ENCODE data around the gene PIK3R3.
A peak's percentile ranks its signal among the peaks of the same experiment; 100 is the strongest.
"Not testable (repeated sequence)": the region's sequence is repeated elsewhere in the genome, so short reads cannot be mapped to it uniquely, and the experiment has no call there.

PIK3R3 gene

GRCh38 chr1:46070164-46070814 is 62.1 kb downstream of the PIK3R3 start:
- DNase-seq (ENCODE audit: low read depth in 2 of 3, low spot score in 2 of 3): no peak

DNA sequence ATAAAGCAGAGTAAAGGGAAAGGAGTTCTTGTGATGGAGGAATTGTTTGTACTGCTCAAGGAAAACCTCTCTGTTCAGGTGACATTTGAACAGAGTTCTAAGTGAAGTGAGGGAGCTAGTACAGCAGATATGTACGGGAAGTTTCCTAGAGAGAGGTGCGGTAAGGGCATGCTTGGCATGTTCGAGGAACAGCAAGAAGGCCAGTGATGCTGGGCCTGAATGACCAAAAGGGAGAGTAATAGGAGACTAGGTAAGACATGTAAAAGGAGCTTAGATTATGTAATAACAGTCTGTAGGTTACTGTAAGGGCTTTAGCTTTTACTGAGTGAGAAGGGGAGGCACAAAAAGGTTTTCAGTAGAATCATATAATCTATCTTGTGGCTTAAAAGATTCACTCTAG is 63.9 kb downstream of the PIK3R3 start:
- no peak for DNase-seq (ENCODE audit: low read depth in 2 of 3, low spot score in 2 of 3)

DNA sequence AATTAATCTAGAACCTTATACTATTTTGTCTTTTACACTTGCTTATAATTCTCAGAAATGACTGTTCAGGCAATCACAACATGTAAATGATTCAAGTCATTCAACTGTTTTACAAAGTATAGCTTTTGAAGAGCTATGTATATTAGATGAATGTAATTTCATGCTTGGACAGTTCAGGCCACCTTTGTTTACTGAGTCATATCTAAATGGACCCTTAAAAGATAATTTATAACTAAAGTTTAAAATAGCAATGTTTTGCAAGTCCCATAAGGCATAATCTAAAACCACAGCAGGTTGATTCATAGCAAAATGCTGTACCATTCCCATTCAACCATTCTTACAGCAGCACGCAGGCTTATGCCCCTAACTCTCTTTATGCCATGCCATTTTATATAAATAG is 64.8 kb downstream of the PIK3R3 start:
- no peak for DNase-seq (ENCODE audit: low read depth in 2 of 3, low spot score in 2 of 3)

DNA sequence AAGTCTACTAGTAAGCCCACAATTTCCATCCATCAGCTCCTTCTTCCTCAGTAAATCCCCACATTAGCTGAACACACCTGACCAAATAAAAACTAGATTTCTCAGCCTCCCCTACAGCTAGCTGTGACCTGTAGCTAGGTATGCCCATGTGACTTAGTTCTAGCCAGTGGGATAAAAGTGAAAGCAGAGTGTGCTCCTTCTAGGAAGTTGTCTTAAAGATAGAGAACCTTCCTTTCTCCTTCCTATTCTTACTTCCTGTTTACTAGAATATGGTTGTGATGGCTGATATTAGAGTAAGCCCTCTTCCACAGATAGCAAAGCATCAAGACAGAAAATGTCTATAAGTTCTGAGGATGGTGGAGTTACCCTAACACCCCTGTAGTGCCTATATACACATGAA is 67.0 kb downstream of the PIK3R3 start:
- DNase-seq (ENCODE audit: low read depth in 2 of 3, low spot score in 2 of 3): no peak

GRCh38 chr1:46064708-46065107 is 67.7 kb downstream of the PIK3R3 start:
- DNase-seq (ENCODE audit: low read depth in 2 of 3, low spot score in 2 of 3): no peak

- peak in 1 of 3 experiments; percentile 19 for DNase-seq (ENCODE audit: low read depth in 2 of 3, low spot score in 2 of 3)
Measured at GRCh38 chr1:46062651-46063319, 69.6 kb downstream of the PIK3R3 start.

DNA sequence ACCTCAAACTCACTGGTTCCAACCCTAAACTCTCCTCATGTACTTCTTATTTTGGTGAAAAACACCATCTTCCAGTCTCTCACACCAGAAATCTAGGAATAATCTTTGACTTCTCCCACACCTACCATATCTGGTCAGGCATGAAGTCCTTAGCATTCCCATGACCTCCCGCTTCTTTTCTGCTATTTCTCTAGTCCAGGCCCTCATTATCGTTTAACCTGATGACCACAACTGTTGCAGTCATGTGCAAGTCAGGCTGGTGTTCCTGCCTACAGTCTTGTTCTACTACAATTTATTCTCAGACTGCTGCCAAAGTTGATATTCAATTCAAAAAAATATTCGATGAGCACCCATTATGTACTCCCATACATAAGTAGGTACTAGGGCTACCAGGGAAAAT is 71.3 kb downstream of the PIK3R3 start:
- DNase-seq (ENCODE audit: low read depth in 2 of 3, low spot score in 2 of 3): no peak

DNA sequence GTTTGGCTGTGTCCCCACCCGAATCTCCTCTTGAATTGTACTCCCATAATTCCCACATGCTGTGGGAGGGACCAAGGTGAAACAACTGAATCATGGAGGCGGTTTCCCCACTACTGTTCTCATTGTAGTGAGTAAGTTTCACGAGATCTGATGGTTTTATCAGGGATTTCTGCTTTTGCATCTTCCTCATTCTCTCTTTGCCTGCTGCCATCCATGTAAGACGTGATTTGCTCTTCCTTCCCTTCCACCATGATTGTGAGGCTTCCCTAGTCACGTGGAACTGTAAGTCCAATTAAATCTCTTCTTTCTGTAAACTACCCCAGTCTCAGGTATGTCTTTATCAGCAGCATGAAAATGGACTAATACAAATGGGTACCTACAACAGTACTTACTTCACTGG is 73.5 kb downstream of the PIK3R3 start:
- DNase-seq (ENCODE audit: low read depth in 2 of 3, low spot score in 2 of 3): no peak

DNA sequence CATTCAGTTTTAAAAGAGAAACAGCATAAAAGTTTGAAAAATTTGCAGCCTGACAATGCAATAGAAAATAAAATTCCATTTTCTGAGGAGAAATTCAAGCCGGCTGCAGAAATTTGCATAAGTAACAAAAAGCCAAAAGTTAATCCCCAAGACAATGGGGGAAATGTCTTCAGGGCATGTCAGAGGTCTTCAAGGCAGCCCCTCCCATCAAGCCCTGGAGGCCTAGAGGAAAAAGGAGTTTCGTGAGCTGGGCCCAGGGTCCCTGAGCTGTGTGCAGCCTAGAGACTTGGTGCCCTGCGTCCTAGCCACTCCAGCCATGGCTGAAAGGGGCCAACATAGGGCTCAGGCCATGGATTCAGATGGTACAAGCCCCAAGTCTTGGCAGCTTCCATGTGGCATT is 74.6 kb downstream of the PIK3R3 start:
- DNase-seq (ENCODE audit: low read depth in 2 of 3, low spot score in 2 of 3): no peak

DNA sequence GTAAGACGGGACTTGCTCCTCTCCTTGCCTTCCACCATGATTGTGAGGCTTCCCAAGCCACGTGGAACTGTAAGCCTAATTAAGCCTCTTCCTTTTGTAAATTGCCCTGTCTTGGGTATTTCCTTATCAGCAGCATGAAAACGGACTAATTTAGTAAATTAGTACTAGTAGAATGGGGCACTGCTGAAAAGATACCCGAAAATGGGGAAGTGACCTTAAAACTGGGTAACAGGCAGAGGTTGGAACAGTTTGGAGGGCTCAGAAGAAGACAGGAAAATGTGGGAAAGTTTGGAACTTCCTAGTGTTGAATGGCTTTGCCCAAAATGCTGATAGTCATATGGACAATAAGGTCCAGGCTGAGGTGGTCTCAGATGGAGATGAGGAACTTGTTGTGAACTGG is 75.2 kb downstream of the PIK3R3 start:
- DNase-seq (ENCODE audit: low read depth in 2 of 3, low spot score in 2 of 3): not testable (repeated sequence)

- no peak for DNase-seq (ENCODE audit: low read depth in 2 of 3, low spot score in 2 of 3)
Measured at GRCh38 chr1:46056325-46056724, 76.1 kb downstream of the PIK3R3 start.

GRCh38 chr1:46053734-46054133 is 78.7 kb downstream of the PIK3R3 start:
- no peak for DNase-seq (ENCODE audit: low read depth in 2 of 3, low spot score in 2 of 3)

- DNase-seq (ENCODE audit: low read depth in 2 of 3, low spot score in 2 of 3): no peak
Measured at GRCh38 chr1:46044116-46044515, 88.3 kb downstream of the PIK3R3 start.

GRCh38 chr1:46043458-46044017 is 88.9 kb downstream of the PIK3R3 start:
- no peak for DNase-seq (ENCODE audit: low read depth in 2 of 3, low spot score in 2 of 3)

DNA sequence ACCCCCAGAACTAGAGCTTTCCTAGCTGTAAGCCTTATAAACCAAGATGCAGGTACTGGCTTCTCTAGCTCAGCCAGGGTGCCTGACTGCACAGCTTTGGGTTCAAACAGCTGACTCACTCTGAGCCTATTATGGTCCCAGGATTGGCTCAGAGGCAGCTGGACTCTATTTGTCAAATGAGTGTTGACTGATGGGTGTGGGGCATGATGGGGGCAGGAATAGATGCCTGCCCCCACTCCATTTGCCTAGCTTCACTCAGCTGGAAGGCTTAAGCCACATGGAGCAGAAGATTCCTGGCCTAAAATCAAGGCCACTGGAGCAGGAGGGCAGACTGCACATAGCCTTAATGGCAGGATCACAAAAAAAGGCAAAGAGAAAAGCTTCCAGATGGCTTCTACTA is 90.5 kb downstream of the PIK3R3 start:
- DNase-seq (ENCODE audit: low read depth in 2 of 3, low spot score in 2 of 3): no peak

DNA sequence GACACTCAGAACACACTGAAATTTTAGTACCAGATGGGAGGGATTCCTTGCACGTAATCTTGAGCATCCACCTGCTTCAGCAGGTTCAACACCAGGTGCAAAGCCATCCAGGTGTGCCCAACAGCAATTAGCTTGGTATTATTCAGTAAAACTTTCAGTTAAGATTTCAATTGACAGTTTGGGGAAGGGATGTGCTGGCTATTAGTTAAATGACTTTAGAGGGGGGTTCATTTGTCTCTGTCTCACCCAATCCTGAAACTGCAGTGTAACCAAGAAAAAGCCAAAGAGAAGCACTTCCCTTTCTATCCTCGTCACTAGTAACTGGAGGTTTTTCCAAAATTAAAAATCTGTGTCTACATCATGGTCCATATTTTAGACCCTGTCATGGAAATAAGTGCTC is 90.9 kb downstream of the PIK3R3 start:
- DNase-seq (ENCODE audit: low read depth in 2 of 3, low spot score in 2 of 3): no peak

- no peak for DNase-seq (ENCODE audit: low read depth in 2 of 3, low spot score in 2 of 3)
Measured at GRCh38 chr1:46039571-46040052, 92.8 kb downstream of the PIK3R3 start.

- peak; percentile 42 to 86 (median 77) for DNase-seq (ENCODE audit: low read depth in 2 of 3, low spot score in 2 of 3)
Measured at GRCh38 chr1:46036894-46037839, 95.3 kb downstream of the PIK3R3 start.

DNA sequence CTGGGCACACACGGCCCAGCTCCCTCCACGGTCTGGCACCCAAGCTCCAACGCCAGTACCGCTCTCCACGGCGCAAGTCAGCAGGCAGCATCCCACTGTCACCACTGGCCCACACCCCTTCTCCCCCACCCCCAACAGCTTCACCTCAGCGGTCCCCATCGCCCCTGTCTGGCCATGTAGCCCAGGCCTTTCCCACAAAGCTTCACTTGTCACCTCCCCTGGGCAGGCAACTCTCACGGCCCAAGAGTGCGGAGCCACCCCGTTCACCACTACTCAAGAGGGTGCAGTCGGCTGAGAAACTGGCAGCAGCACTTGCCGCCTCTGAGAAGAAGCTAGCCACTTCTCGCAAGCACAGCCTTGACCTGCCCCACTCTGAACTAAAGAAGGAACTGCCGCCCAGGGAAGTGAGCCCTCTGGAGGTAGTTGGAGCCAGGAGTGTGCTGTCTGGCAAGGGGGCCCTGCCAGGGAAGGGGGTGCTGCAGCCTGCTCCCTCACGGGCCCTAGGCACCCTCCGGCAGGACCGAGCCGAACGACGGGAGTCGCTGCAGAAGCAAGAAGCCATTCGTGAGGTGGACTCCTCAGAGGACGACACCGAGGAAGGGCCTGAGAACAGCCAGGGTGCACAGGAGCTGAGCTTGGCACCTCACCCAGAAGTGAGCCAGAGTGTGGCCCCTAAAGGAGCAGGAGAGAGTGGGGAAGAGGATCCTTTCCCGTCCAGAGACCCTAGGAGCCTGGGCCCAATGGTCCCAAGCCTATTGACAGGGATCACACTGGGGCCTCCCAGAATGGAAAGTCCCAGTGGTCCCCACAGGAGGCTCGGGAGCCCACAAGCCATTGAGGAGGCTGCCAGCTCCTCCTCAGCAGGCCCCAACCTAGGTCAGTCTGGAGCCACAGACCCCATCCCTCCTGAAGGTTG is 97.6 kb downstream of the PIK3R3 start:
- no peak for DNase-seq (ENCODE audit: low read depth in 2 of 3, low spot score in 2 of 3)

DNA sequence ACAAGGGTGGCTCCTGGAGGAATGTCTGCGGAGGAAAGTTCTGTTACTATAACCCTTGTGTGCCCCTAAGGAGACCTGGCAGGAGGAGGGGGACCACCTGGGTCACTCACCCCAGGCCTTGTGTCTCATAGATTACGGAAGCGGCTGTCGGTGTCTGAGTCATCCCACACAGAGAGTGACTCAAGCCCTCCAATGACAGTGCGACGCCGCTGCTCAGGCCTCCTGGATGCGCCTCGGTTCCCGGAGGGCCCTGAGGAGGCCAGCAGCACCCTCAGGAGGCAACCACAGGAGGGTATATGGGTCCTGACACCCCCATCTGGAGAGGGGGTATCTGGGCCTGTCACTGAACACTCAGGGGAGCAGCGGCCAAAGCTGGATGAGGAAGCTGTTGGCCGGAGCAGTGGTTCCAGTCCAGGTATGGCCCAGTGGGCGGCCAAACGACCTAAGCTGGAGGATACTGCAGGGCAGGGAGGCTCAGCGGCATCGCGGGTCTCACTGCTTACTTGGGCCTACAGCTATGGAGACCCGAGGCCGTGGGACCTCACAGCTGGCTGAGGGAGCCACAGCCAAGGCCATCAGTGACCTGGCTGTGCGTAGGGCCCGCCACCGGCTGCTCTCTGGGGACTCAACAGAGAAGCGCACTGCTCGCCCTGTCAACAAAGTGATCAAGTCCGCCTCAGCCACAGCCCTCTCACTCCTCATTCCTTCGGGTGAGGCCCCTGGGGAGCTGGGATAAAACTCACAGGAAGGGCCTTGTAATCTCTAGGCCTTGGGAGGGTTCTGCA is 101.4 kb downstream of the PIK3R3 start:
- DNase-seq (ENCODE audit: low read depth in 2 of 3, low spot score in 2 of 3): no peak
